MCF 10A (cell line): ENCODE data around the gene TTC16. TPM values are rescaled to one million over a fixed set of nuclear protein-coding genes. Genes with fewer than 3 reads are reported as not detected.

Experiments used
- BruUV-seq: library from RNA; stranded (reverse); fragments of 400-500 nt; replicated peaks from 2 replicates; lab custom pipeline; 2021; lab: Mats Ljungman, UMichigan
- CTCF ChIA-PET: fragments of 300-600 bp; sonication (Branson Sonifier 250); formaldehyde crosslinking; extraction: SDS; loops from one replicate; lab custom pipeline; 2021; ENCODE audit warnings: antibody characterized with exemption, inconsistent platforms; lab: Yijun Ruan, JAX
- POLR2A ChIA-PET: fragments of 300-600, 350-650 bp; sonication (Branson Sonifier 250); formaldehyde crosslinking; extraction: SDS; loops from one replicate; lab custom pipeline; 2020; ENCODE audit warnings: antibody characterized with exemption, inconsistent platforms; lab: Yijun Ruan, JAX
- DNase-seq: peaks from one replicate; pipeline ENCODE4 v3.0.0-alpha.2; 2018; ENCODE audit not compliant: unreplicated experiment
- H3K27ac Mint-ChIP-seq: one replicate; pipeline ENCODE4 v1.8.0; 2022; ENCODE audit warnings: mild to moderate bottlenecking, low read depth, mixed read lengths; ENCODE audit not compliant: unreplicated experiment
- H3K27me3 Mint-ChIP-seq: one replicate; pipeline ENCODE4 v1.8.0; 2022; ENCODE audit warnings: mixed read lengths; ENCODE audit not compliant: insufficient read depth, unreplicated experiment
- H3K36me3 Mint-ChIP-seq: one replicate; pipeline ENCODE4 v1.8.0; 2022; ENCODE audit warnings: mild to moderate bottlenecking, moderate library complexity, mixed read lengths; ENCODE audit not compliant: insufficient read depth, unreplicated experiment
- H3K4me1 Mint-ChIP-seq: one replicate; pipeline ENCODE4 v1.8.0; 2022; ENCODE audit warnings: mixed read lengths; ENCODE audit not compliant: insufficient read depth, unreplicated experiment
- H3K4me3 Mint-ChIP-seq: one replicate; pipeline ENCODE4 v1.8.0; 2022; ENCODE audit warnings: mild to moderate bottlenecking, moderate library complexity, mixed read lengths; ENCODE audit not compliant: unreplicated experiment
- H3K9me3 Mint-ChIP-seq: one replicate; pipeline ENCODE4 v1.8.0; 2022; ENCODE audit warnings: mixed read lengths; ENCODE audit not compliant: unreplicated experiment
- CTCF ChIP-seq: fragments of 200-600 bp; IDR thresholded peaks from one replicate; pipeline ENCODE4 v1.8.0; 2022; ENCODE audit warnings: antibody characterized with exemption, mild to moderate bottlenecking; ENCODE audit not compliant: unreplicated experiment
- intact Hi-C: fragments of 100-400 bp; cut with micrococcal nuclease; formaldehyde crosslinking; loops from 2 replicates; pipeline ENCODE4 v1.14.1; 2022
- total RNA-seq: library from RNA; stranded (reverse); gene quantifications from 2 replicates; pipeline ENCODE4 v1.2.3, GENCODE V29; 2022

The TTC16 gene
- total RNA-seq, 1 experiment from 2014 or later: 0.19 TPM

DNA sequence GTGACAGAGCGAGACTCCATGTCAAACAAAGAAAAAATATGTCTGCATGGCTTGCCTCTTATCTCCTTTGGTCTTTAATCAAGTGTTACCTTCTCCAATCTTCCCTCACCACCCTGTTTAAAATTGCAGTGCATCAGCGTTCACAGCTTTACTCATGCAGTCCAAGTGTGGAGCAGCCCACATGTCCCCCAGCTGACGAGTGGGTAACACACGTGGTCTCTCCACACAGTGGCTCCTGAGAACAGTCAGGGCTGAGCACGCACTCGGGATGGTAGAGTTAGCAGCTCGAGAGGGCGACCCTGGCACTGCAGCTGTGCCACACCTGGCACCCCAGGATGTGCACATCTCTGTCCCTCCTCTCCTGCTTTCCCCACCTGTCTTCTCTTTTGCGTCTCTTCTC, 35.0 kb upstream of the TTC16 start:
- Mint-ChIP-seq H3K9me3 (no peaks in the 10 kb centered on the region), H3K36me3 (peaks cover 17% of the 10 kb centered on the region), H3K27ac (no peak overlapping the region), H3K4me1 (peaks cover 12% of the 10 kb centered on the region), H3K4me3 (no peak overlapping the region), H3K27me3 (no peaks in the 10 kb centered on the region)
- intact Hi-C loops: no loop called here
- TF ChIP-seq CTCF: no peak
- ChIA-PET CTCF (interaction anchor here (0.7 kb wide), 1 partner anchor 189 kb away, joined by 3 read pairs; no protein-coding TSS in a partner anchor), POLR2A (interaction anchor here (1.2 to 1.4 kb wide), 3 partner anchors 11 to 43 kb away, joined by 3 to 5 read pairs (median 3); no protein-coding TSS in a partner anchor)
- BruUV-seq: no TSS peak
- DNase-seq: no peak

DNA sequence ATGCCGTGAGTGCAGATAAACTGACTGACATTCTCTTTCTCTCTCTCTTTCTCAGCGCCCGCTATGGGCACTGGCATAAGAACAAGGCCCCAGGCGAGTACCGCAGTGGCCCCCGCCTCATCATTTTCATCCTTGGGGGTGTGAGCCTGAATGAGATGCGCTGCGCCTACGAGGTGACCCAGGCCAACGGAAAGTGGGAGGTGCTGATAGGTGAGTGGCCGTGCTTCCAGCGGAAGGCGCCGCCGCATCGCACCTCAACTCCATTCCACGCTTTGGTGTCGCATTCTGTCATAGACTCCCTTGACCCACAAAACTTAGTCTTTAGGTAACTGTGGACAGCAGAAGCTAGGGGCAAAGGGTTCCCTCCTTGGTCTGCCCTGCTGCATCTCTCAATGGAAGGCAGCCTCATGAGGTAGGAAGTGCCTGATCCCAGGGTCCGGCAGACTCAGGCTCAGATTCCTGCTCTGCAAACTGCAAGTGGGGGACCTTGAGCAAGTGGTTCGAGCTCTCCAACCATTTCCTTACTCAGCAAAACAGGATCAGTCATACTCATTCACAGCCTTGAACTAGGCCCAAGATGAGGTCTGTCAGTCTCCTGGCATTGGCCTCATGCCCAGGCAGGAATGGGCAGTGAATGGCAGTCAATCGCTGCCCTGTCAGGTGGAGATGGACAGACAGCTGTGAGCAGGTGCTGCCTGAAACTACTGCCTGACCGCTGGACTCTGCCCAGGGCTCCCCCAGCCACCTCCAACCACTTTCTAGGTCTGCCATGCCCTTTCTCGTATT, 33.3 kb upstream of the TTC16 start:
- no peak overlapping the region for H3K4me3 Mint-ChIP-seq
- POLR2A ChIA-PET: no interaction called here
- CTCF ChIA-PET: no interaction called here
- peaks cover 18% of the 10 kb centered on the region for H3K36me3 Mint-ChIP-seq
- DNase-seq: peak; percentile 41
- H3K27ac Mint-ChIP-seq: no peak overlapping the region
- intact Hi-C loops: no loop called here
- no peaks in the 10 kb centered on the region for H3K27me3 Mint-ChIP-seq
- peaks cover 5% of the 10 kb centered on the region for H3K4me1 Mint-ChIP-seq
- no peak for TF ChIP-seq CTCF
- no TSS peak for BruUV-seq
- H3K9me3 Mint-ChIP-seq: no peaks in the 10 kb centered on the region

GRCh38 chr9:127683723-127684122, 32.2 kb upstream of the TTC16 start:
- intact Hi-C loops: no loop called here
- Mint-ChIP-seq H3K4me3 (no peak overlapping the region), H3K4me1 (peaks cover 5% of the 10 kb centered on the region), H3K27me3 (no peaks in the 10 kb centered on the region), H3K9me3 (no peaks in the 10 kb centered on the region), H3K36me3 (peaks cover 15% of the 10 kb centered on the region), H3K27ac (no peak overlapping the region)
- no peak for TF ChIP-seq CTCF
- no TSS peak for BruUV-seq
- ChIA-PET CTCF (interaction anchor here (0.6 kb wide), 1 partner anchor 72 kb away, joined by 4 read pairs; the partner anchor contains the start of gene STXBP1), POLR2A (interaction anchor here (1.0 kb wide), 1 partner anchor 32 kb away, joined by 5 read pairs; the partner anchor contains the start of genes PTRH1 and TTC16)
- no peak for DNase-seq

DNA sequence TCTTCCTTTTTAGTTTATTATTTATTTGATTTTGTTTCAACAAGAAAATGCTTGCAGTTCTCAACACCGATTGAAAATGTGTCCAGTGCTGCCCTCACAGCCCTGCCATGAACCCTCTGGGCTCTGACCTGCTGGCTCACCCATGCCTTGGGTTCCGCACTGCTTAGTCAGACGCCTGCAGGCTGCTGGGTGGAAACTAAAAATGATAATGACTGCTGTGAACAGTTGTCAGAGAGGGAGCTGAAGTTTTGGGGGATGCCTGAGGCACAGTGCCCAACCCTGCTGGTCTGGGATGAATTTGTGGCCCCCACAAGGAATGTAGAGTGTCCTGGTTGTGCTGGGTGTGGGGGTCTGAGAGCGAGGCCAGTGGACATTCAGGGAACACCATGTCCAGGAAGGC, 31.3 kb upstream of the TTC16 start:
- Mint-ChIP-seq H3K27me3 (no peaks in the 10 kb centered on the region), H3K4me3 (no peak overlapping the region), H3K36me3 (peaks cover 13% of the 10 kb centered on the region), H3K9me3 (no peaks in the 10 kb centered on the region), H3K4me1 (peaks cover 5% of the 10 kb centered on the region), H3K27ac (no peak overlapping the region)
- ChIA-PET CTCF (interaction anchor here (0.7 kb wide), 1 partner anchor 176 kb away, joined by 3 read pairs; no protein-coding TSS in a partner anchor), POLR2A (interaction anchor here (0.6 kb wide), 1 partner anchor 101 kb away, joined by 3 read pairs; no protein-coding TSS in a partner anchor)
- no TSS peak for BruUV-seq
- no peak for DNase-seq
- intact Hi-C loops: no loop called here
- TF ChIP-seq CTCF: no peak
